ENCODE measurements around the gene PPP1R3D. TPM values are rescaled to one million over a fixed set of nuclear protein-coding genes. Genes with fewer than 3 reads are reported as not detected.

PPP1R3D gene
- 1.5 TPM for polyA plus RNA-seq (2012; ENCODE audit: insufficient read depth, insufficient read length, low read depth)

GRCh38 chr20:59940129-59940955 lies at the start of gene PPP1R3D, which contains the start of gene FAM217B:
Gene PPP1R3D, minus strand, starts transcription at chr20:59940305. Its CDS starts 374 bp downstream, at chr20:59939931.
Gene FAM217B, plus strand, starts transcription at chr20:59940389. Its CDS starts 3,555 bp downstream, at chr20:59943944.
- Histone ChIP-seq H3K4me3 (ENCODE audit: low read depth, low read length) (peak within 1 kb of the TSS; percentile 63), H3K4me1 (no peaks in the 10 kb centered on the region), H3K36me3 (peaks cover 7% of the 10 kb centered on the region; the same call in 1 of the 2 replicates), H3K9me3 (no peaks in the 10 kb centered on the region), H3K27me3 (no peaks in the 10 kb centered on the region)
- DNase-seq, result peak; percentile 93
- TF ChIP-seq CTCF (IDR thresholded peaks at IDR 0.05; ENCODE audit: low read depth, low read length), result no peak

GRCh38 chr20:59988141-59988540 lies 48.0 kb upstream of the PPP1R3D start:
- H3K4me3 ChIP-seq (ENCODE audit: low read depth, low read length), result no peak overlapping the region
- H3K36me3 ChIP-seq, result no peaks in the 10 kb centered on the region
- DNase-seq, result no peak
- H3K4me1 ChIP-seq, result no peaks in the 10 kb centered on the region
- TF ChIP-seq CTCF (IDR thresholded peaks at IDR 0.05; ENCODE audit: low read depth, low read length), result no peak
- no peaks in the 10 kb centered on the region for H3K9me3 ChIP-seq
- no peaks in the 10 kb centered on the region for H3K27me3 ChIP-seq

- no peaks in the 10 kb centered on the region for H3K36me3 ChIP-seq
- no peak for DNase-seq
- no peaks in the 10 kb centered on the region for H3K9me3 ChIP-seq
- no peak for TF ChIP-seq CTCF (IDR thresholded peaks at IDR 0.05; ENCODE audit: low read depth, low read length)
- H3K4me1 ChIP-seq, result no peaks in the 10 kb centered on the region
- H3K27me3 ChIP-seq, result no peaks in the 10 kb centered on the region
- H3K4me3 ChIP-seq (ENCODE audit: low read depth, low read length), result no peak overlapping the region
Observed at GRCh38 chr20:59987135-59987534, 47.0 kb upstream of the PPP1R3D start.

- TF ChIP-seq CTCF (IDR thresholded peaks at IDR 0.05; ENCODE audit: low read depth, low read length), result 0 out of 2 replicates have a peak, but pooled peaks have one; percentile 36
- Histone ChIP-seq H3K4me1 (no peaks in the 10 kb centered on the region), H3K9me3 (no peaks in the 10 kb centered on the region), H3K4me3 (ENCODE audit: low read depth, low read length) (no peak overlapping the region), H3K27me3 (no peaks in the 10 kb centered on the region), H3K36me3 (no peaks in the 10 kb centered on the region)
- no peak for DNase-seq
Observed at GRCh38 chr20:59985864-59986263, 45.8 kb upstream of the PPP1R3D start.

- TF ChIP-seq CTCF (IDR thresholded peaks at IDR 0.05; ENCODE audit: low read depth, low read length), result no peak
- Histone ChIP-seq H3K4me3 (ENCODE audit: low read depth, low read length) (no peak overlapping the region), H3K27me3 (no peaks in the 10 kb centered on the region), H3K9me3 (no peaks in the 10 kb centered on the region), H3K4me1 (no peaks in the 10 kb centered on the region), H3K36me3 (no peaks in the 10 kb centered on the region)
- no peak for DNase-seq
Observed at GRCh38 chr20:59985164-59985563, 45.1 kb upstream of the PPP1R3D start.

- Histone ChIP-seq H3K4me1 (no peaks in the 10 kb centered on the region), H3K36me3 (no peaks in the 10 kb centered on the region), H3K9me3 (no peaks in the 10 kb centered on the region), H3K4me3 (ENCODE audit: low read depth, low read length) (no peak overlapping the region), H3K27me3 (no peaks in the 10 kb centered on the region)
- DNase-seq, result no peak
- no peak for TF ChIP-seq CTCF (IDR thresholded peaks at IDR 0.05; ENCODE audit: low read depth, low read length)
Observed at GRCh38 chr20:59984541-59984940, 44.4 kb upstream of the PPP1R3D start.

Measured in BE2C (cell line).